MM.1S (cell line): Measurements from ENCODE around the gene COL5A1.

Source experiments
- CTCF ChIP-seq: fragments of 300-600 bp; sonication (generic); IDR thresholded peaks from 2 replicates; pipeline ENCODE4 v1.5.1; 2016; ENCODE audit warnings: antibody characterized with exemption, low read length, mixed read lengths
- EZH2 ChIP-seq: fragments of 300-600 bp; sonication (generic); optimal IDR thresholded peaks from 2 replicates; pipeline ENCODE3; 2017; ENCODE audit warnings: low read depth, mild to moderate bottlenecking, antibody characterized with exemption, low read length, mixed read lengths
- EZH2phosphoT487 ChIP-seq: fragments of 300-600 bp; sonication (generic); IDR thresholded peaks from 2 replicates; pipeline ENCODE4 v1.6.1; 2018; ENCODE audit warnings: antibody characterized with exemption, low read length

- no peak for TF ChIP-seq CTCF
- TF ChIP-seq EZH2, result no peak
- no peak for TF ChIP-seq EZH2phosphoT487
These were observed 243.5 kb downstream of the COL5A1 start for GRCh38 chr9:134885001-134885678.
